Measurements from ENCODE around the gene PLSCR5.

Gene PLSCR5

GRCh38 chr3:146574173-146574572 is 31.0 kb downstream of the PLSCR5 start:
- no peak overlapping the region for H3K4me3 ChIP-seq (ENCODE audit: low read depth in 1 of 2, low read length in 2 of 2)
- no peaks in the 10 kb centered on the region for H3K79me2 ChIP-seq (ENCODE audit: insufficient read depth, low read length)
- H3K4me2 ChIP-seq (ENCODE audit: insufficient read depth, low read length) = no peak overlapping the region
- H2AFZ ChIP-seq (ENCODE audit: low read depth, low read length) = no peak overlapping the region
- no peak overlapping the region for H3K27ac ChIP-seq (ENCODE audit: low read length)
- DNase-seq = no peak
- H3K36me3 ChIP-seq (ENCODE audit: insufficient read depth, low read length) = no peaks in the 10 kb centered on the region
- H3K9me3 ChIP-seq (ENCODE audit: insufficient read depth, low read length, severe bottlenecking) = no peaks in the 10 kb centered on the region
- no peaks in the 10 kb centered on the region for H4K20me1 ChIP-seq (ENCODE audit: insufficient read depth, low read length)
- no peak for ATAC-seq (ENCODE audit: insufficient read depth, low read depth)
- no peaks in the 10 kb centered on the region for H3K27me3 ChIP-seq (ENCODE audit: insufficient read depth, low read length, poor library complexity)
- H3K4me1 ChIP-seq (ENCODE audit: insufficient read depth, low read length) = no peaks in the 10 kb centered on the region
- no peak overlapping the region for H3K9ac ChIP-seq (ENCODE audit: low read depth, low read length)
- no peak for TF ChIP-seq CTCF (IDR thresholded peaks at IDR 0.05; ENCODE audit: borderline replicate concordance, extremely low read depth, low read length, poor library complexity, severe bottlenecking)
- TF ChIP-seq EZH2 (IDR thresholded peaks at IDR 0.05; ENCODE audit: borderline replicate concordance, low read depth, low read length, severe bottlenecking) = no peak

DNA sequence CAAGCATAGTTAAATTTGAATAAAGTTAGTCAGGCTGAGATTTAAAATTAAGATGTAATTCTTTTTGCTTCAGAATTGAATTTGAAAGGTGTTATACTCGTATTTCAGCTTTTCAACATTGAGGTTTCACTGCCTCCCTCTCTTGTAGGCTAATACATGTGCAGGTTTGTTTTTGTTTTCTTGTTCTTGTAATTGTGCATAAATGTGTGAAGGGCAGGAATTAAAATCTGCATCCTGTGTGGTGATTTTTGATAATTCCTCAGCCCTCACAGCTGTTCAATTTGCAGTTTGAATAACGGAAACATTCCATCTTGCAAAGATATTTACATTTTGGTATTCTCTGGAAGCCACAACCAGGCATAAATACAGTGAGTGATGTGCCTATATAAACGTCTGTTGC is 35.8 kb downstream of the PLSCR5 start:
- Histone ChIP-seq H3K27ac (ENCODE audit: low read length) (no peak overlapping the region), H3K4me2 (ENCODE audit: insufficient read depth, low read length) (no peak overlapping the region), H3K9me3 (ENCODE audit: insufficient read depth, low read length, severe bottlenecking) (no peaks in the 10 kb centered on the region), H4K20me1 (ENCODE audit: insufficient read depth, low read length) (no peaks in the 10 kb centered on the region), H3K4me3 (ENCODE audit: low read depth in 1 of 2, low read length in 2 of 2) (no peak overlapping the region), H2AFZ (ENCODE audit: low read depth, low read length) (no peak overlapping the region), H3K4me1 (ENCODE audit: insufficient read depth, low read length) (no peaks in the 10 kb centered on the region), H3K27me3 (ENCODE audit: insufficient read depth, low read length, poor library complexity) (no peaks in the 10 kb centered on the region), H3K9ac (ENCODE audit: low read depth, low read length) (no peak overlapping the region), H3K79me2 (ENCODE audit: insufficient read depth, low read length) (no peaks in the 10 kb centered on the region), H3K36me3 (ENCODE audit: insufficient read depth, low read length) (no peaks in the 10 kb centered on the region)
- no peak for ATAC-seq (ENCODE audit: insufficient read depth, low read depth)
- TF ChIP-seq EZH2 (IDR thresholded peaks at IDR 0.05; ENCODE audit: borderline replicate concordance, low read depth, low read length, severe bottlenecking) = no peak
- no peak for TF ChIP-seq CTCF (IDR thresholded peaks at IDR 0.05; ENCODE audit: borderline replicate concordance, extremely low read depth, low read length, poor library complexity, severe bottlenecking)
- no peak for DNase-seq

DNA sequence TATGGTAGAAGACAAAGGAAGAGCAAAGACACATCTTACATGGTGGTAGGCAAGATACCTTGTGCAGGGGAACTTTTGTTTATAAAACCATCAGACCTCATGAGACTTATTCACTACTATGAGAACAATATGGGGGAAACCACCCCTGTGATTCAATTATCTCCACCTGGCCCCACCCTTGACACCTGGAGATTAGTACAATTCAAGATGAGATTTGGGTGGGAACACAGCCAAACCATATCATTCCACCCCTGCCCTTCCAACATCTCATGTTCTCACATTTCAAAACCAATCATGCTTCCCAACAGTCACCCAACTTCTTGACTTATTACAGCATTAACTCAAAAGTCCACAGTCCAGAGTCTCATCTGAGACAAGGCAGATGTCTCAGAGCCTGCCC is 39.0 kb downstream of the PLSCR5 start:
- Histone ChIP-seq H4K20me1 (ENCODE audit: insufficient read depth, low read length) (no peaks in the 10 kb centered on the region), H3K9ac (ENCODE audit: low read depth, low read length) (no peak overlapping the region), H3K4me1 (ENCODE audit: insufficient read depth, low read length) (peaks cover 12% of the 10 kb centered on the region), H3K79me2 (ENCODE audit: insufficient read depth, low read length) (no peaks in the 10 kb centered on the region), H3K4me3 (ENCODE audit: low read depth in 1 of 2, low read length in 2 of 2) (no peak overlapping the region), H3K4me2 (ENCODE audit: insufficient read depth, low read length) (no peak overlapping the region), H3K27me3 (ENCODE audit: insufficient read depth, low read length, poor library complexity) (no peaks in the 10 kb centered on the region), H2AFZ (ENCODE audit: low read depth, low read length) (no peak overlapping the region), H3K36me3 (ENCODE audit: insufficient read depth, low read length) (no peaks in the 10 kb centered on the region), H3K27ac (ENCODE audit: low read length) (no peak overlapping the region), H3K9me3 (ENCODE audit: insufficient read depth, low read length, severe bottlenecking) (no peaks in the 10 kb centered on the region)
- TF ChIP-seq CTCF (IDR thresholded peaks at IDR 0.05; ENCODE audit: borderline replicate concordance, extremely low read depth, low read length, poor library complexity, severe bottlenecking) = no peak
- TF ChIP-seq EZH2 (IDR thresholded peaks at IDR 0.05; ENCODE audit: borderline replicate concordance, low read depth, low read length, severe bottlenecking) = no peak
- ATAC-seq (ENCODE audit: insufficient read depth, low read depth) (no peak), DNase-seq (no peak)

- no peaks in the 10 kb centered on the region for H3K9me3 ChIP-seq (ENCODE audit: insufficient read depth, low read length, severe bottlenecking)
- H4K20me1 ChIP-seq (ENCODE audit: insufficient read depth, low read length) = no peaks in the 10 kb centered on the region
- H3K79me2 ChIP-seq (ENCODE audit: insufficient read depth, low read length) = no peaks in the 10 kb centered on the region
- H3K36me3 ChIP-seq (ENCODE audit: insufficient read depth, low read length) = no peaks in the 10 kb centered on the region
- H3K27me3 ChIP-seq (ENCODE audit: insufficient read depth, low read length, poor library complexity) = no peaks in the 10 kb centered on the region
- no peak overlapping the region for H3K4me3 ChIP-seq (ENCODE audit: low read depth in 1 of 2, low read length in 2 of 2)
- H3K27ac ChIP-seq (ENCODE audit: low read length) = no peak overlapping the region
- H3K9ac ChIP-seq (ENCODE audit: low read depth, low read length) = no peak overlapping the region
- TF ChIP-seq CTCF (IDR thresholded peaks at IDR 0.05; ENCODE audit: borderline replicate concordance, extremely low read depth, low read length, poor library complexity, severe bottlenecking) (no peak), EZH2 (IDR thresholded peaks at IDR 0.05; ENCODE audit: borderline replicate concordance, low read depth, low read length, severe bottlenecking) (no peak)
- no peak overlapping the region for H2AFZ ChIP-seq (ENCODE audit: low read depth, low read length)
- H3K4me2 ChIP-seq (ENCODE audit: insufficient read depth, low read length) = no peak overlapping the region
- ATAC-seq (ENCODE audit: insufficient read depth, low read depth) = peak; percentile 85
- H3K4me1 ChIP-seq (ENCODE audit: insufficient read depth, low read length) = peaks cover 16% of the 10 kb centered on the region
- peak; percentile 65 for DNase-seq
These were observed 43.3 kb downstream of the PLSCR5 start for GRCh38 chr3:146561879-146562278.

Measured in DND-41 (cell line).